Gastroesophageal sphincter (tissue), 3 donors: ENCODE measurements around the gene ZNF791.

Experiments used
- CTCF ChIP-seq, 4 experiments: fragments of 200-600 bp in 2 of 4; fragments of 450-650 bp in 2 of 4; sonication (generic) in 1 of 4; IDR thresholded peaks; one replicate each; pipeline ENCODE4 v1.5.1; 2017 to 2019; ENCODE audit warnings: antibody characterized with exemption in 4 of 4, mild to moderate bottlenecking in 2 of 4, moderate library complexity in 2 of 4
- POLR2A ChIP-seq, 2 donors: fragments of 450-650 bp; IDR thresholded peaks; one replicate each; pipeline ENCODE4 v1.6.1; 2017; ENCODE audit warnings: antibody characterized with exemption in 2 of 2, mild to moderate bottlenecking in 2 of 2, moderate library complexity in 1 of 2
- POLR2AphosphoS5 ChIP-seq: sonication (generic); formaldehyde crosslinking; IDR thresholded peaks from one replicate; pipeline ENCODE4 v1.6.1; 2017; ENCODE audit warnings: antibody characterized with exemption

GRCh38 chr19:12660980-12661379 lies 50.3 kb downstream of the ZNF791 start:
- TF ChIP-seq POLR2AphosphoS5 (no peak), CTCF (IDR thresholded peaks at IDR 0.05) (no peak), POLR2A (IDR thresholded peaks at IDR 0.05) (no peak)
